GM12878 (cell line): Measurements from ENCODE around the gene PADI4. TPM values are rescaled to one million over a fixed set of nuclear protein-coding genes. Genes with fewer than 3 reads are reported as not detected.

Source experiments
- CTCF ChIP-seq, 3 experiments: IDR thresholded peaks in 2 of 3; conservative IDR thresholded peaks in 1 of 3; 2 replicates each; pipeline ENCODE4 v1.5.1; 2011; ENCODE audit warnings: low read depth in 3 of 3, low read length in 3 of 3, mild to moderate bottlenecking in 3 of 3, control low read depth in 2 of 3, moderate library complexity in 2 of 3, inconsistent platforms in 1 of 3, mixed read lengths in 1 of 3; ENCODE audit not compliant: control insufficient read depth in 2 of 3, insufficient read depth in 1 of 3; ENCODE audit errors: extremely low read depth in 1 of 3
- EP300 ChIP-seq, 2 experiments: fragments of 150-350 bp in 1 of 2; IDR thresholded peaks; 2 replicates each; pipeline ENCODE4 v1.6.1; 2011 to 2012; ENCODE audit warnings: low read depth in 2 of 2, low read length in 2 of 2, borderline replicate concordance in 1 of 2, improper control_type of control experiment in 1 of 2, inconsistent platforms in 1 of 2; ENCODE audit not compliant: control insufficient read depth in 1 of 2
- ESRRA ChIP-seq: IDR thresholded peaks from 2 replicates; pipeline ENCODE4 v1.6.1; 2012; ENCODE audit warnings: mild to moderate bottlenecking, low read length, improper control_type of control experiment
- PRDM15 ChIP-seq: fragments of 450-650 bp; formaldehyde crosslinking; IDR thresholded peaks from 2 replicates; pipeline ENCODE4 v1.4.0; 2020; ENCODE audit warnings: mild to moderate bottlenecking, moderate library complexity
- TARDBP ChIP-seq: IDR thresholded peaks from 2 replicates; pipeline ENCODE4 v1.6.1; 2016; ENCODE audit warnings: borderline replicate concordance
- polyA plus RNA-seq, 11 experiments: library from polyadenylated mRNA; depleted of rRNA in 4 of 11; unstranded in 6 of 11; stranded (reverse) in 5 of 11; fragments of >200 nt; fragmentation: Nextera tagmentation in 4 of 11; fragmentation: Illumina TruSeq in 1 of 11; extraction: Ambion mirVana in 4 of 11; extraction: Trizol in 1 of 11; gene quantifications; 1 replicate in 1 of 11; 2 replicates in 10 of 11; pipeline versions ENCODE4 v1.2.1 to v1.2.3, GENCODE V29; 2011 to 2016; ENCODE audit warnings: inconsistent platforms in 2 of 11, missing spikeins in 2 of 11, low read depth in 1 of 11
- total RNA-seq, 4 experiments: library from RNA; depleted of rRNA in 3 of 4; stranded (reverse); fragments of >200 nt in 3 of 4; fragmentation: Illumina TruSeq in 1 of 4; extraction: Trizol in 1 of 4; gene quantifications; 2 replicates each; pipeline versions ENCODE4 v1.2.1 to v1.2.3, GENCODE V29; 2013 to 2021
- TF ChIP-seq, protein P1 (sequence below): IDR thresholded peaks from 2 replicates; pipeline ENCODE4 v1.6.1; 2011; ENCODE audit warnings: borderline replicate concordance, low read depth, mild to moderate bottlenecking, moderate library complexity, mixed read lengths, low read length; ENCODE audit not compliant: insufficient read depth; ENCODE audit errors: extremely low read length
- TF ChIP-seq, protein P2 (sequence below): fragments of 450-650 bp; IDR thresholded peaks from 2 replicates; pipeline ENCODE4 v1.6.1; 2016; ENCODE audit warnings: mild to moderate bottlenecking

The PADI4 gene
- total and polyA plus RNA-seq, 10 of the 15 experiments (the other 5 are each of a cell fraction or from before 2014, with no cell fraction given) = 0.08 to 0.47 (median 0.15) TPM; not detected in 3

DNA sequence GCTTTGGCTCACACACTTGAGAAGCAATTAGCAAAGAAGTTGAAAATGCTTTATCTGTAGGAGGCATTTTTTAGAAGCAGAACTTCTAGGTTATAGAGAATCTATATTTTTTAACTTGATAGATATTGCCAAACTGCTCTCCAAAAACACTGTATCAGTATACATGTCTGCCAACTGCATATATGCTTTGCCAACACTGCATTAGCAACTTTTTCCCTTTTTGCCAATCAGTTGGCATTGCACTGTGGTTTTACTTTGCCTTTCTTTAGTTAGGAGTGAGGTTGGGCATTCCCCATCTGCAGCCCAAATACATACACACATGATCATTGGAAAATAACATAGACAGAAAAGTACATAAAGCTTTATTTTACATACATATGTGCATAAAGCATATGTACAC, 44.1 kb upstream of the PADI4 start (continued):
- TF ChIP-seq, protein P1, sequence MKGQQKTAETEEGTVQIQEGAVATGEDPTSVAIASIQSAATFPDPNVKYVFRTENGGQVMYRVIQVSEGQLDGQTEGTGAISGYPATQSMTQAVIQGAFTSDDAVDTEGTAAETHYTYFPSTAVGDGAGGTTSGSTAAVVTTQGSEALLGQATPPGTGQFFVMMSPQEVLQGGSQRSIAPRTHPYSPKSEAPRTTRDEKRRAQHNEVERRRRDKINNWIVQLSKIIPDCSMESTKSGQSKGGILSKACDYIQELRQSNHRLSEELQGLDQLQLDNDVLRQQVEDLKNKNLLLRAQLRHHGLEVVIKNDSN = no peak
- TF ChIP-seq EP300 (IDR thresholded peaks at IDR 0.05; ENCODE audit: borderline replicate concordance in 1 of 2, control insufficient read depth in 1 of 2, low read depth in 2 of 2, low read length in 2 of 2) (no peak), ESRRA (no peak), CTCF (IDR thresholded peaks at IDR 0.05 in 2 of 3, conservative IDR thresholded peaks at IDR 0.05 in 1 of 3; ENCODE audit: control insufficient read depth in 2 of 3, extremely low read depth in 1 of 3, insufficient read depth in 1 of 3, low read depth in 3 of 3, low read length in 3 of 3) (no peak), TARDBP (no peak), PRDM15 (CRISPR knock-in tag) (no peak)
- TF ChIP-seq, protein P2, sequence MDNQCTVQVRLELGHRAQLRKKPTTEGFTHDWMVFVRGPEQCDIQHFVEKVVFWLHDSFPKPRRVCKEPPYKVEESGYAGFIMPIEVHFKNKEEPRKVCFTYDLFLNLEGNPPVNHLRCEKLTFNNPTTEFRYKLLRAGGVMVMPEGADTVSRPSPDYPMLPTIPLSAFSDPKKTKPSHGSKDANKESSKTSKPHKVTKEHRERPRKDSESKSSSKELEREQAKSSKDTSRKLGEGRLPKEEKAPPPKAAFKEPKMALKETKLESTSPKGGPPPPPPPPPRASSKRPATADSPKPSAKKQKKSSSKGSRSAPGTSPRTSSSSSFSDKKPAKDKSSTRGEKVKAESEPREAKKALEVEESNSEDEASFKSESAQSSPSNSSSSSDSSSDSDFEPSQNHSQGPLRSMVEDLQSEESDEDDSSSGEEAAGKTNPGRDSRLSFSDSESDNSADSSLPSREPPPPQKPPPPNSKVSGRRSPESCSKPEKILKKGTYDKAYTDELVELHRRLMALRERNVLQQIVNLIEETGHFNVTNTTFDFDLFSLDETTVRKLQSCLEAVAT = no peak
